ENCODE results near the gene XYLT2. TPM values are rescaled to one million over a fixed set of nuclear protein-coding genes. Genes with fewer than 3 reads are reported as not detected.
"Not testable (repeated sequence)": the region's sequence is repeated elsewhere in the genome, so short reads cannot be mapped to it uniquely, and the experiment has no call there.

XYLT2 gene
- total and polyA plus RNA-seq, 10 donors, result 10.0 to 27.3 (median 19.6) TPM

DNA sequence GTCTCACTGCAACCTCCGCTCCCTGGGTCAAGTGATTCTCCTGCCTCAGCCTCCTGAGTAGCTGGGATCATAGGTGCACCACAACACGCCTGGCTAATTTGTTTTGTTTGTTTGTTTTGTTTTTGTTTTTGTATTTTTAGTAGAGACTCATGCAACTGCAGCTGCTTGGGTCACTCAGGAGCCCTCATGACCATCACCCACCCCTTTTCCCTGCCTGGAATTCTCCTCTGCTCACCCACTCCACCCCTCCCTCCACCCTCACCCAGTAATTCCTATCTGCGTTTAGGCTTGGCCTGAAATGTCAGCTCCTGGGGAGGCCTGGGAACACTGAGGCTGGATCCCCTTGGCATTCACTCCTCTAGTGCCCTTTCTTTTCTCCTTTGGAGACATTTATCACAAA is 46.1 kb upstream of the XYLT2 start:
- no peak for DNase-seq
- intact Hi-C loops (cut with DNase I; ENCODE audit: low total_unique reads), result loop anchor here (5.0 to 10.0 kb wide), 2 partner anchors 97 to 185 kb away; partner anchors contain the start of gene COL1A1
- H3K9me3 ChIP-seq, result no peaks in the 10 kb centered on the region
- TF ChIP-seq, protein P1, sequence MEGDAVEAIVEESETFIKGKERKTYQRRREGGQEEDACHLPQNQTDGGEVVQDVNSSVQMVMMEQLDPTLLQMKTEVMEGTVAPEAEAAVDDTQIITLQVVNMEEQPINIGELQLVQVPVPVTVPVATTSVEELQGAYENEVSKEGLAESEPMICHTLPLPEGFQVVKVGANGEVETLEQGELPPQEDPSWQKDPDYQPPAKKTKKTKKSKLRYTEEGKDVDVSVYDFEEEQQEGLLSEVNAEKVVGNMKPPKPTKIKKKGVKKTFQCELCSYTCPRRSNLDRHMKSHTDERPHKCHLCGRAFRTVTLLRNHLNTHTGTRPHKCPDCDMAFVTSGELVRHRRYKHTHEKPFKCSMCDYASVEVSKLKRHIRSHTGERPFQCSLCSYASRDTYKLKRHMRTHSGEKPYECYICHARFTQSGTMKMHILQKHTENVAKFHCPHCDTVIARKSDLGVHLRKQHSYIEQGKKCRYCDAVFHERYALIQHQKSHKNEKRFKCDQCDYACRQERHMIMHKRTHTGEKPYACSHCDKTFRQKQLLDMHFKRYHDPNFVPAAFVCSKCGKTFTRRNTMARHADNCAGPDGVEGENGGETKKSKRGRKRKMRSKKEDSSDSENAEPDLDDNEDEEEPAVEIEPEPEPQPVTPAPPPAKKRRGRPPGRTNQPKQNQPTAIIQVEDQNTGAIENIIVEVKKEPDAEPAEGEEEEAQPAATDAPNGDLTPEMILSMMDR (IDR thresholded peaks at IDR 0.05 in 8 of 11, conservative IDR thresholded peaks at IDR 0.05 in 3 of 11), result no peak
- TF ChIP-seq POLR2AphosphoS5 (IDR thresholded peaks at IDR 0.05) (no peak), POLR2A (IDR thresholded peaks at IDR 0.05) (no peak)
- H3K36me3 ChIP-seq, result no peaks in the 10 kb centered on the region
- H3K4me3 ChIP-seq, result no peak overlapping the region
- WGBS, 5 donors, result 77 to 89% (median 85%) methylated on average over 3 of the region's 3 CpGs
- H3K27ac ChIP-seq, result no peak overlapping the region
- H3K4me1 ChIP-seq, result peaks cover 0 to 11% (median 0%) of the 10 kb centered on the region in 6 donors
- H3K27me3 ChIP-seq (replicated peaks in 1 of 7), result peaks cover 0 to 4% (median 0%) of the 10 kb centered on the region in 7 donors

DNA sequence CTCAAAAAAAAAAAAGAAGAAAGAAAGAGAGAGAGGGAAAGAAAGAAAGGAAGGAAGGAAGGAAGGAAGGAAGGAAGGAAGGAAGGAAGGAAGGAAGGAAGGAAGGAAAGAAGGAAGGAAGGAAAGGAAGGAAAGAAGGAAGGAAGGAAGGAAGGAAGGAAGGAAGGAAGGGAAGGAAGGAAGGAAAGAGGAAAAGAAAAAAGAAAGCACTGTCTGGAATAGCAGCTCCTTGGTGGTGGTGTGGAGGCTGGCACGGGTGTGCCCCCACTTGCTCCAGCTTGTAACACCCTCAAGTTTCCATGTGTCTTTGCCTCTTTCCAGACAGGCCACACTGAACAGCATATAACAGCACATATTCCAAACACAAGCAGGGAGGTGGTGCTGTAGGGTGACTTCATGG is 45.1 kb upstream of the XYLT2 start:
- H3K4me3 ChIP-seq; intact Hi-C loops (cut with DNase I; ENCODE audit: low total_unique reads): not testable (repeated sequence)

DNA sequence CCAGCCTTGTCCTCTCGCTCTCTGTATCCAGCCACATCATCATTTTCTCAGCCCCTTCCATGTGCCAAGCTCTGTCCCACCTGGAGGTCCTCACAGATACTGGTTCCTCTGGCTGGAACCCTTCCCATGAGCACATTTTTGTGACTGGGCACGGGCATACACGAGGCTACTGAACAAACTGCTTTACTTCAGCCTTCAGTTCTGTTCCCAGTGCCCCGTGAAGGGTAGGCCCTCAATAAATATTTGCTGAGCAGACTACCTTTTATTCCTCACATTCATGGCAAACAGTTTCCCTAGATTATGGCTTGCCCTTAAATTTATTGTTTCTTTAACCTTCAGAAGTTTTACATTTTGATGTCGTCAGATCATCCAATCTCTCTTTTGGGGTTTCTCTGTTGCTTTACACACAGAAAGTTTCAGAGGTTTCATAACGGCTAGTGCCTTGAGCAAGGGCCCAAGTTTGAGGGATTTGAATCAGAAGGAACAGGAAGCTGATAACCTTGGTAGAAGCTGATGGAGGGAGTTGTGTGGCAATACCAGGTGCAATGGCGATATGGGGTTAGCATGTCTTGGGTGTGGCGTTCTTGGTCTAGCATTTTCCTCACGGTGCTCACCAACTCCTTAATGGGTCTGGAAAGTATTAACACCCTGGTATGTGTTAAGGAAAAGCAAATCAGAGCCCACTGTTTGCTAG is 43.9 kb upstream of the XYLT2 start:
- no peak for DNase-seq
- no peaks in the 10 kb centered on the region for H3K9me3 ChIP-seq
- intact Hi-C loops (cut with DNase I; ENCODE audit: low total_unique reads), result no loop called here
- H3K4me1 ChIP-seq, result peaks cover 0 to 11% (median 0%) of the 10 kb centered on the region in 6 donors
- H3K4me3 ChIP-seq, result no peak overlapping the region
- H3K27ac ChIP-seq, result no peak overlapping the region
- H3K27me3 ChIP-seq (replicated peaks in 1 of 7), result peaks cover 0 to 10% (median 0%) of the 10 kb centered on the region in 7 donors
- H3K36me3 ChIP-seq, result no peaks in the 10 kb centered on the region
- TF ChIP-seq POLR2AphosphoS5 (IDR thresholded peaks at IDR 0.05) (no peak), POLR2A (IDR thresholded peaks at IDR 0.05) (no peak)
- TF ChIP-seq, protein P1 (IDR thresholded peaks at IDR 0.05 in 8 of 11, conservative IDR thresholded peaks at IDR 0.05 in 3 of 11), result no peak
- 53 to 74% (median 66%) methylated on average over 9 of the region's 9 CpGs for WGBS, 5 donors

More for the DNA sequence above, 45.1 kb upstream of the XYLT2 start:
- Histone ChIP-seq H3K4me1 (peaks cover 0 to 11% (median 0%) of the 10 kb centered on the region in 6 donors), H3K27me3 (replicated peaks in 1 of 7) (peaks cover 0 to 10% (median 0%) of the 10 kb centered on the region in 7 donors)
- H3K36me3 ChIP-seq, DNase-seq, H3K27ac ChIP-seq, H3K9me3 ChIP-seq: not testable (repeated sequence)
- WGBS, 5 donors, result 47 to 88% (median 65%) methylated on average over 1 of the region's 1 CpG

DNA sequence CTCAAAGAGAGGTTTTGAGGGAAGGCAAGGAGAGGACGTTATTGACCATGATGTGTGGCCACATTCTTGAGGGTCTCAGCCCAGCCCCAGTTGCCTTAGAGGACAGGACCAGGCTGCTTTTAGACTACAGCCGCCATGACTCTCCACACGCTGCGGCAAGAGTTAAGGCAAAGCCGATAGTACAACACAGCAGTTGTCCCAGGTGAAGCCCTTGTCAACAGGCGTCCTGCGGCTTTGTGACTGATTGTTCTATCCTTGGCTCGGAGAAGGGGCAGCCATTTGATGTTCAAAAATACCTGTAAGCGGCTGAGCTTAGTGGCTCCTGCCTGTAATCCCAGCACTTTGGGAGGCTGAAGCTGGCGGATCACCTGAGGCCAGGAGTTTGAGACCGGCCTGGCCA is 42.9 kb upstream of the XYLT2 start:
- Histone ChIP-seq H3K36me3 (no peaks in the 10 kb centered on the region), H3K9me3 (no peaks in the 10 kb centered on the region), H3K27me3 (replicated peaks in 1 of 7) (peaks cover 0 to 10% (median 0%) of the 10 kb centered on the region in 7 donors), H3K4me3 (no peak overlapping the region), H3K27ac (no peak overlapping the region), H3K4me1 (peaks cover 0 to 6% (median 0%) of the 10 kb centered on the region in 6 donors)
- TF ChIP-seq POLR2A (IDR thresholded peaks at IDR 0.05) (no peak), POLR2AphosphoS5 (IDR thresholded peaks at IDR 0.05) (no peak)
- TF ChIP-seq, protein P1 (IDR thresholded peaks at IDR 0.05 in 8 of 11, conservative IDR thresholded peaks at IDR 0.05 in 3 of 11), result no peak
- 91 to 94% (median 92%) methylated on average over 11 of the region's 11 CpGs for WGBS, 5 donors
- no peak for DNase-seq
- intact Hi-C loops (cut with DNase I; ENCODE audit: low total_unique reads), result no loop called here

All from spleen (tissue), 11 donors.